ENCODE data around the gene SLC25A36.

Gene SLC25A36

DNA sequence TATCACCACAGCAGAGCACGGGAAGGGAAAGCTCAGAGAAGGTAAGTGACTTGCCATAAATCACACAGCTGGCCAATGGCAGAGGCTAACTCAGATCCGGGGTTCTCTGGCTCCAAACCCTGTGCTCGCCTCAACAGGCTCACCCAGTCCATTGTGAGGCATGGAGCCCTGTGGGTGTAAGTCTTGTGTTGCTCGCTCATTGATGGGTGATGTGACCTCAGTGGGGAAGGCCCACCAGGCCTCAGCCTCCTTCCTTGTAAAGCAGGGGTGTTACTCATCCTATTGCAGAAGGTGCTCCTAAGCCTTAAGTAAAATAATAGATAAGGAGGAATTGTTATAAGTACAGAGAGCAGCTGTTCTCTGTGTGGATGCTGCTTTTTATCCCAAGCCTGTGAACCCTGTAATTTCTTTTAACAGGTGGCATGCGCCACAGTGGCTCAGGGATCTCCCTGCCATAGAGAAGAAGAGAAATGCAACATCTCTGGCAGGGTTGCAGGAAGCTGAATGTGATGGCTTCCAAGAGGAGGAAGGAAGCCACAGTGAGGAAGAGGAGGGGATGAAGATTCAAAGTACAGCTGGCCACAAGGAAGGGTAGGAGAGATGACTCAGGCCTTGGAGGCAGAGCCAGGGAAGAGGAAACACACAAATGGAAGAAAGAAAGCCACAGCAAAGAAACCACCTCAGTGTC is 78.7 kb downstream of the SLC25A36 start:
- no peak for DNase-seq
- intact Hi-C loops (cut with DNase I) = no loop called here

DNA sequence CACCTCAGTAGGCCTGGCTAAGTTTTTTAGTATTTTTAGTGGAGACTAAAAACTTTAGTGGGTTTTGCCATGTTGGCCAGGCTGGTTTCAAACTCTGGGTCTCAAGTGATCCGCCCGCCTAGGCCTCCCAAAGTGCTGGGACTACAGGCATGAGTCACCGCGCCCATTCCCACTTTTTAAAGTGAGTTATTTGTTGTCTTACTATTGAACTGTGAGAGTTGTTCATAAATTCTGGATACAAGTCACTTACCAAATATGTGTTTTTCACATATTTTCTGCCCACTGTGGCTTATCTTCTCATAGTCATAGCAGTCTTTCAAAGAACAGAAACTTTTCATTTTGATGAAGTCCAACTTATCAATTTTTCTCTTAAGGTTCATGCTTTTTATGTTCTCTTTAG is 79.6 kb downstream of the SLC25A36 start:
- DNase-seq = no peak
- intact Hi-C loops (cut with DNase I) = no loop called here

Data from head of caudate nucleus (tissue), 42 donors.